NCI-H128 (cell line): ENCODE data around the gene PUS10.

Source experiments
- DNase-seq: peaks from one replicate; lab custom pipeline; 2025; ENCODE audit not compliant: unreplicated experiment; lab: John Stamatoyannopoulos, UW

Gene PUS10

DNA sequence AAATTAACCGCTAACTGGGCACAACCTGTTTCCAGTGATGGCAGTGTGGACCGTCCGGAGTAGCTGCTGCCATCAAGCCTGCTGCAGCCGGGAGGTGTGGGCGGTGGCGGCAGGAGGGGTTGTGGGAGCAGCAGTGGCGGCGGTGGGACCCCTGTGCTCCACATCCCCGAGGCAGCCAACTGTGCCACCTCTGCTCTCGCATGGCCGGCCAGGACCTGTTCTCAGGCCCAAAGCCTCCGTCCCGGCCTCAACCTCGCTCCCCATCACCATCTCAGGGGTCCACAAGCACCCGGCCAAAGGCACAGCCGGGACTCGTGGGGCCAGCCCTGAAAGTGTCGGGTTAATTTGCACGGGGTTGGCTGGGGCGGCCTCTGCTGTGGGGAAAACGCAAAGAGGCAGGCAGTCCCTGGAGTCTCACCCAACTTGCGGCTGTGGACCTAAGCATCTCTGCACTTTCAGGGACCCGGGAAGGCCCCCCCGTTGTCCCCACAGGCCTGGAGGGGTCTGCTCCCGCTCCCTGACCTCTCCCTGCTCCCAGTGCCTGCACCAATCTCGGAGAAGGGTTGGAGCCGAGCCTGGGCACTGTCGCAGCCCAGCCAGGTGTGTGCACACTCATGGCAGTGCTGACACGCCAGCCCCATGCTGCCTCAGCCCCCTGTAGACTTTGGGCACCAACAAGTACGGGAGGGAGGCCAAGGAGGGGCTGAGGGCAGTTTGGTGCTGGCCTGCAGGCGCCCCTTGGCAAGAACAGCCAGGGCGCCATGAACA lies 45.0 kb downstream of the PUS10 start:
- no peak for DNase-seq

DNA sequence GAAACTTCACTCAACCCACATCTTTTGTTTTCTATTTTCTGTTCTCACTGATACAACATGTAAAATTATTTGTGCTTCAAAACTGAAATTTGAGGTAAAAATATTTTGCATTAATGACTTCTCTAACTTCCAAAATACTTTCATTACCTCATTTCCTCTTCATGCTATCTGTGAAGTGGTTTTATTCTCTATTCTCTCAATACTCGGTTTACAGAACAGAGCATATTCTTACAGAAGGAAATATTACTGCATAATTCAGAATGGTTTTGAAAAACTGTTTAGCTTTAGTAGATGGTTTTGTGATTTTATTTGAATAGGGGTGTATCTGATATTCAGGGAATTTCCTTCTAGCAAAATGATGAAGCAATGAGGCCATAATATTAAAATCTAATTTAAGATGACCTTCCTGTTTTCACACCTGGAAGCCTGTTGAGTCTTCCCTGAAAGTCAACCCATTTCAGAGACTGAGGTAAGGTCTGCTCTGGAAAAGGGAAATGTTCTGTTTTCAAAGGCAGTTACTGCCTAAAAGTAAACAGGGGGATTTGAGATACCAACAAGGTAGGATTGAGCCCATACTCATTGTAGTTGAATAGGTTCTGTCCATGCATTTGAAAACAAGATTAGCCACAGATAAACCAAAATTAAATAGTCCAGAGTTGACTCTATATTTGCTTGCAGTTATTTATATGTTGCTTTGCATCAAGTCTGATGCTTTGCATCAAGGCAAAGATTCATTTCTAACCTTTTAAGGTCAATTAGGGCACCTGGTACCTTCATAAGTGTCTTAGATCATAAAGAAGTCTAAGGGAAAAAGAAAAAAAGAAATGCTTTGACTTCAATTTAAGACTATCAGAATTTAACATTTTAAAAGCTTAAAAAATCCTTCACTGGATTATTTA lies 51.3 kb downstream of the PUS10 start:
- no peak for DNase-seq

DNA sequence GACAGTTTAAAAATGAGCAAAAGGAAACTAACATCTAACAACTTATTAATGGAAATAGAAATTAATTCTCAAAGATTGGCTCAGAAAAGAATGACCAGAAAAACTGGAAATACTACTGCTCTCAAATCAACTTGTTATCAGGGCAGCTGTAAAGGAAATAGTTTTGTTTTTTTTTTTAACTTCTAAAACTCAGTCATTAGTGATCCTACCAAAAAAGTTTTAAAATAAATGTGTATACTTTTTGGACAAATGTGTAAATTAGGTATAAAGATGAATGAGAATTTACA lies 52.6 kb downstream of the PUS10 start:
- DNase-seq = no peak

DNA sequence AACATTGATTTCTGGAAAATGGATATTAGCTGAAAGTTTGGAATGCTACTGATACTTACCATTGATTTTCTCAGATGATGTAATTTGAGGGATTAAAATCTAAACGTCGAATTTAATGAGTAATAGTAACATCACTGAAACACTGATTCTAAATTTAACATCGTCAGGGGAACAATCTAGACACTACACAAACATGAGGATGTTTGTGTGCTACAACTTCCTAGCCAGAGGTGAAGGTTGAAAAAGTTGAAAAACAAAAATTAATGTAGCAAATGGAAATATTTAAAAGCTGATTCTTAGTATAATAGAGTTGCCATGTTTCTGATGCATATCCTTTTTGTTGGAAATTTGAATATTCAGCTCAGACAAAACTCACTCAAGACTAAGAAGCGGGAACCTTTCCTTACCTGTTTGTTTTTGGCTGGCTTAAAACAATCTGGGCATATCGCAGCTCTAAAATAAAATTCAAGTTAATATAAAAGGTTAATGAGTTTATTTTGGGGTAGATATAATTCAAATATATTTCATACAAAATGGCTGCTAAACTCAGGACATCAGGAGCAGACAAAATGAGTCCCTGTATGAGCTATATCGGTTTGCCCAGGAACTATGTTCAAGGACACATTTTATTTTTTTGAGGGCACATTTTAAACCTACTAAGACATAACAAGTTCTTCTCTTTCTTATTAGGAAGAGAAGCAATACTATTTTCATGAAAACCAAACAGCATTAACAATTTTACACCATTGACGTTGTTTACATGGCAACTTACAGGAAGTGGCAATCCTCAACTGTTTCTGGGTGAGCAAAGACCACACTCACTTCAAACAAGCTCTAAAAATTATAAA lies 53.2 kb downstream of the PUS10 start:
- DNase-seq = no peak

DNA sequence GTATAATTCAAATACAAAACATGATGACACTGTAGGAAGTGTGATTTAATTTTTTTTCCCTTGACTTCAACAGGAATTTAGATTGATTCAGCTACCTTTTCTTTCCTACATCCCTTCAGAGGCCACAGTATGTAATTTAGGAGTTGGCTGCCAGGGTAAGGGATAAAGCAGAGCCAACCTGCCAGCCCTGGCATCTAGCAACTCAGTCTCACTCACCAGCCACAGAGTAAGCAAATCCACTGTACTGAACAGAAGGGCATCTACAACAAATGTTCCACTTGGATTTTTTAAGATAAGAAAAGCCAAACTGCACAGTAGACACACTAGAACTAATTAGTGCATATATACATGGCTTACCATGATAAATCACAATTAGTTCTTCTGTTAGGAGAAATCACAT lies 54.9 kb downstream of the PUS10 start:
- DNase-seq = no peak

DNA sequence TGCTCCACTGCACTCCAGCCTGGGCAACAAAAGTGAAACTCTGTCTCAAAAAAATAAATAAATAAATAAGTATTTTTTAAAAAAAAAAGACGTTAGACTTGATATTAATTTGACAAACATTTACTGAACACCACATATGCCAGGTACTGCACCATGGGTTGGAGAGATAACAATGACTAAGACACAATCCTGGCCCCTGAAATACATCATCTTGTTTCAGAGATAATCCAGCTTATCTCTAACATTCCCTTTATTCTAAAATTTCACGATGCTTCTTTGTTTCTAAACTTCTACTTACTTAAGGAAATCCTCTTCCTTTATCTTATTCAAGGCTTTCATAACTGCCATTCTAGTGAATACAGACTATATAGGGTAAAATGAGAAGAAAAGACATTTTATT lies 55.5 kb downstream of the PUS10 start:
- DNase-seq = no peak

DNA sequence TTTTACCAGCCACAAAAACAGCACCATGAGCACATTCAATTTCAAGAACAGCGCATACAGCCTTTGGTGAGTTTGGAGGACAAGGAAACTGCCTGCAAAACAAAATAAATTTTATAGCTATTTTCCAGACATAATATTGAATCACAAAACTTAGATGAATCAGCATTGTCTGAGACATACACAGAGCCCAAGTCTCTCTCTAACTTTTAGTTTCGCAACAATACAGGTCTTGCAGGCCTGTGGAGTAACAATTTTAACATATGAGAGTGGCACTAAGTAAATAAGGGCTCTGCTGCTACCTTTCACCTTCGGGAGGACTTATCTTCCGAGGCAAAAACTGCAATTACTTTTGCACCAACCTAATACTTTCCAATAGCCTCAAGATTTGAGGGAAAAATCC lies 56.6 kb downstream of the PUS10 start:
- no peak for DNase-seq

DNA sequence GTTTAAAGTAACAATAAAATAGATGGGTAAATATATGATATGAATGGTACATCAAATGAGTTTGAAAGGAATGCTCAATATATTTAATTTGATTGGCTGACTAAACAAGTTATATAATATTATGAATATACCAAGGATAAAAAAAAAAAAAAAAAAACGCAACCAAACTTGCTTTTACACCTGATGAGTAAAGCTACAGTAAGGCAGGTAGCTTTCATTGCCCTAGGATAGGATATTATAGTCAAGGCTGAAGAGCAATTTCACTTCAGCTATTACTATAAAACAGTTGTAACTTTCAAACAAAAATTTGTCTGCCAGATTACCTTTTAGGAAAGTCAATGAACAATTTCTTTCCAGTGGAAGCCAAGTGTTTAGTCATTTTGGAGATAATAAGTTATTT lies 57.3 kb downstream of the PUS10 start:
- no peak for DNase-seq

DNA sequence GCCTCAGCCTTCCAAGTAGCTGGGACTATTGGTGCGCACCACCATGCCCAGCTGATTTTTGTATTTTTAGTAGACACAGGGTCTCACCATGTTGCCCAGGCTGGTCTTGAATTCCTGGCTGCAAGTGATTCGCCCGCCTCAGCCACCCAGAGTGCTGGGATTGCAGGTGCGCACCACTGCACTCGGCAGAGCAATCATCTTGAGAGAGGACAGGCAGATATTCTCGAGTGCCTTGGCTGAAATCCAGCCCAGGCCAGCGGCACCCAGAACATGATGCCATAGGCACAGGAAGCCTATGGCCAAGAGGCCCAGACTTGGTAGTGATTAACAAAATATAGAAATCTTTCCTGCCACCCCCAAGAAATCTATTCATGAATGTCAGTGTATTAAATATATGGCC lies 58.6 kb downstream of the PUS10 start:
- DNase-seq = no peak

DNA sequence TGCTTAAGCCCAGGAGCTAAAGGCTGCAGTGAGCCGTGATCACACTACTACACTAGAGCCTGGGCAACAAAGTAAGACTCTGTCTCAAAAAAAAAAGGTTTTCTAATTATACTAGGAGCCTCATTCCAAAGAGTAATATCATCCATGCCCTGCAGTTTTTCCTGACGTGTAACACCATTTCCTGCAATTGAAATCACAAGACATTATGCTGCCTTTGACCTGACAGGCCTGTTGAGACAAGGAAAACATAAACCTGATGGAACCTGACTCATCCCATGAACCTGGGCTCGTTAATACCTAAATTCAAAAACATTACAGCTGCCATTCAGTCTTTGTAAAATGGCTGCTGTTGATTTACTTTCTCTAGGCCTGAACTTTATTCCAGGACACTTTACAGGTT lies 59.3 kb downstream of the PUS10 start:
- DNase-seq = no peak

DNA sequence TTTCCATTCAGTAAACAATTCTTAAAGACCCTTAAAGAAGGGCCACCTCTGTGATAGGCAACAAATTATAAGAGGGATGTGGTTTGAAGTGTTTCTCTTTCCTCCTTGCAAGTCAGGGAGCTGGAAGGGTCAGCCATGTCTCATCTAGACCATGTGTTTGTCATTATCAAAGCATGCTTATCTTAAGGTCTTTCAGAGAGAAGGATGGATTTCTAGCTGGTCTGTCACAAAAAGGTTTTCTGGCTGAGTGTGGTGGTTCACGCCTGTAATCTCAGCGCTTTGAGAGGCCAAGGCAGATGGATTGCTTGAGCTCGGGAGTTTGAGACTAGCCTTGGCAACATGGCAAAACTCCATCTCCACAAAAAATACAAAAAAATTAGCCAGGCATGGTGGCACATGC lies 59.7 kb downstream of the PUS10 start:
- DNase-seq = no peak

DNA sequence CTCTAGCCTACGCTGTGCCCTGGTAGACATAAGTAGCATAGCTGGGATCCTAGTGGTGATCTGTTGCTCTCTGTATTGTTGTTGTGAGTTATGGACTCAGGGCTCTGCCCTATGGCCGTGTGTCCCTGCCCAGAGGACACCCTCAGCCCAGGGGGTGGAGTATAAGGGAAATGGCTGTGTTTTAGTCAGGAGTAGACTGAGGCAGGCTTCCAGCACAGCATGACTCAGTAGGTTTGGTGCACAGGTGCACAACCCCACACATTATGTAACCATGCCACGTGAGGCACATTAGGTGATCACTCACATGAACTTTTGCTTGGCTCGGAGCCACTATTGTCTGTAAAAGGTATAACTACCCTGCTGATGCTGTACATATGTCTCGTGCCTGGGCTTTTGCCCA lies 60.4 kb downstream of the PUS10 start:
- DNase-seq = no peak

DNA sequence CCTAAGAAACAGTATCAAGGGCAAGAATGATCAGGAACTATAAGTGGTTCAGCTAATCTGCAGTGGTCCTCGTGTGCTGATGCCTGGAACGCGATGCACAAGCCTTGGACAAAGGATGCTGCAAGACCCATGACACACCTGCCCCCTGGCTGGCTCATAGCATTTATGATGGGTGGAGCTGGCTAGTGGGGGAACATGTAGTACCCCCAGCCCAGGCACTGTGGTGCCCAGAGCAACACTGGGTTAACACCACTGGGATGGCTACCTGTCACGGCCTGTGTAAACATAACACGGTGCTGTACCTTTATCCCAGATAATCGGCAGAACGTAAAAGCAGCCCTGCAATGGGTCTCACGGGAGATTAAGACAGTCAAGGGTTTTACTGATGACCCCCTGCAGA lies 60.8 kb downstream of the PUS10 start:
- DNase-seq = no peak

DNA sequence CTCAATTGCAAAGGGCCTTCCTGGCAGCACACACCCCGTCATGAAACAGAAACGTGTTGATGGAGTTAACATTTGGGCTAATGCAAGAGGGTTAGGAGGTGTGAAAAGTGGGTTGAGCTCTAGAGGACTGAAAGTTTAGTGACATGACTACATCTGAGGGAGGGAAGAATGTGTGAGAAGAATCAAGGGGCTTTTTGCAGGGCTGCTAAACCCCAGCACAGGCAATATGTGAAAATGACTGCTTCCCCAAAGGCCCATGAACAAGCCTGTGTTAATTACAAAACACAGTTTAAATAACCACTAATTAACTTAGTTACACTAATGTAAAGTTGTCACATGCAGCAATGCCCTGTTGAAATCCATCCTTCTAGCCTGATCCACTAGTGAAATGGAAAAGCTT lies 63.9 kb downstream of the PUS10 start:
- no peak for DNase-seq

DNA sequence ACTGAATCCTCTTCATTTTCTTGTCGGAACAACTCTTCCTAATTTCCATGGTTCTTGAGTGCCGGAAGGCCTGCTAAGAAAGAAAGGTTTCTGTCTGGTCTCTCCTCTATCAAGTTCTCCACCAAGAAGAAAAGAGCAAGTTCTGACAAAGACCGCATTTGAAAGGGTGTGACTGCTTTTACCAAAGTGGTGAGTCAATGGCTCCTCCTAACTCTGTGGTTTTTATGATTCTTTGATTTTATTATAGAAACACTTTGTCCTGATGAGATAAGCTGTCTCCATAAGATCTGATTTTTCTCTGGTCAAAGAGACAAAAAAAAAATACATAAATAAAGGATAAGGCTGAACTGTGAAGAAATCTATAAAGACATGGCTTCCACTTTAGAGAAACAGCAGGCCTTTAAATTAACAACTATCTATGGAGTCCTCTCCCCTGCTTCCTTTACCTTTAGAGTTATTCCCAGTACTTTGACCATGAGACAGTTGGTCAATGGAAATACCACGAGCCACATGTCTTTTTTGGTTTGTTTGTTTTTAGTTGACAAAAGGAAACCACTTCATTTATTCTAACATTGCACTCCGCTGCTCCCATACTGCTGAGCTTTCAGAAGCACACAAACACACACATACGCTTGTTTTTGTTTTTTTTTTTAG lies 69.0 kb downstream of the PUS10 start:
- no peak for DNase-seq

DNA sequence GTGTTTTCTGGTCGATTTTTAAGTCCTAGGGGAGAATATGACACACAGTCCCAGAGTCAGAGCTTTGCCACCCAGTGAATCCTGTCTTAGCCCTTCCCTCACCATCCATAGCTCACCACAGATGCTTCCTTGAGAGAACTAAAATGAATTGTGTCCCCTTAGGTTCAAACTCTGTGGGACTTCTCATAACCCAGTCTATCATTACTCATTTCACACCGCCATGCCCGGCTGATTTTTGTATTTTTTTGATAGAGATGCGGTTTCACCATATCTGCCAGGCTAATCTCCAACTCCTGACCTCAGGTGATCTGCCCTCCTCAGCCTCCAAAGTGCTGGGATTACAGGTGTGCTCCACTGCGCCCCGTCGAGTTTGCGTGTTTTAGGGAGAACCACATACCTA lies 69.9 kb downstream of the PUS10 start:
- no peak for DNase-seq

DNA sequence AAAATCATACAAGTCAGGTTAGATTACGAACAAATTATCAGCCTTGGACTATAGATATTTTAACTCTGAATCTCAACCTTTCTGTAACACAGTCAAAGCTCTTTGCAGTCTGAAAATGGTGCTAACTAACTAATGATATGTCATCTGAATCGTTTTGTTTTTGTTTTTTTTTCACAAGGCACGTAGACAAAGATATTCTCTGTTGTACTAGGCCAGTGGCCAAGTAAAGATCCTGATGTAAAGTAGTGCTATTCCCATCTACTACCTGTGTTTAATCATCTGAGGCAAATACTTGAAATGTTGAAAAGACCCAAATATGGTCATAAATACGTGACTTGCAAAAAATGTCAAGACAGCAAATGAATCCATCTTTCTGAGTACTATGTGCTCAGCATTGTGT lies 71.0 kb downstream of the PUS10 start:
- DNase-seq = no peak

DNA sequence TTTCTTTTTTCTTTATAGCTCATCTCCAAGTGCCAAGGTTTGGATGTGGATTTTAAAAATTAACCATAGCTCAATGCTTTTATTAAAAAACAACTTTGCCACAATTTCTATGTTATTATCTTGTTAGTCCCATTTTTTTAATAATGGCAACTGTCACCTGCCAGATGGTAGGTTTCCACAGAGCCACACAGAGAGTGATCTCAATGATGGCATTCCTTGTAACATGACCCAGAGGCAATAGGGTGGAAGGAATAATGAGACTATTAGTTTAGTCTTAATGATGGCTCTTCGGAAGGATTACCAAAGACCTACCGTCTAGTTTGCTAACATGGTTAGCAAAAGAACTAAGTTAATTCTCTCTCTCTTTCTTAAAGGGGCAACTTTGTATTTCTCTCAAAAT lies 72.7 kb downstream of the PUS10 start:
- no peak for DNase-seq

DNA sequence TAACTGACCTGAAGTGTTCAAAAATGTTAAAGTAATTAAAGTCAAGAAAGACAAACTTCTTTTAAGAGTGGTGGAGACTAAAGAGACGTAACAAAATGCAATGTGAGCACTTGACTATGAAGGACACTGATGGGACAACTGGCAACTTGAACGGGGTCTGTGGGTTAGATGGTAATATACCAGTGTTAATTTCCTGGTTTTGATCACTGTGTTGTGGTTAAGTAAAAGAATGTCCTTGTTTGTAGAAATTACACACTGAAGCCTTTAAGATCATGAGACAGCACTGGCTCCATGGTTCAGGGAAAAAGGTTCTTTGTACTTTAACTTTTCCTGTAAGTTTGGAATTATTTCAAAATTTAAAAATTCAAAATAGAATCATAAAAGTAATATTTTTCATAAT lies 78.4 kb downstream of the PUS10 start:
- DNase-seq = no peak

DNA sequence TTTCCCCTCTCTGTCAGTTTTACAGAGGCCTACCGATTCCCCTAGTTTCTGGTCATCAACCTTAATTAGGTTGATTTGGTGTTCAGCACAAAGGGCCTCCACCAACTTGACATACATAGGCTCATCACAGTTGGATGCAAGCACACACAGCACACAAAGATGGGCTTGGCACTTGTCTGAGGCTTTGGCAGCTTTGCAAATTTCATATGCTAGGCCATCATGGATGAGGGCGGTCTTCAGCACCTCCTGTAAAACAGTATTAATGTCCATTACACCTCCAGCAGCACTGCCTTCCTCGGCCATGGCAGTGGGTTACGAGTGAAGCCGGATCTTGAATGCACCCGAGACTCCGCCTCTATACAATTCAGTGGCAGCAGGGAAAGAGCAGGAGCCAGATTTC lies 79.8 kb downstream of the PUS10 start:
- DNase-seq = no peak

DNA sequence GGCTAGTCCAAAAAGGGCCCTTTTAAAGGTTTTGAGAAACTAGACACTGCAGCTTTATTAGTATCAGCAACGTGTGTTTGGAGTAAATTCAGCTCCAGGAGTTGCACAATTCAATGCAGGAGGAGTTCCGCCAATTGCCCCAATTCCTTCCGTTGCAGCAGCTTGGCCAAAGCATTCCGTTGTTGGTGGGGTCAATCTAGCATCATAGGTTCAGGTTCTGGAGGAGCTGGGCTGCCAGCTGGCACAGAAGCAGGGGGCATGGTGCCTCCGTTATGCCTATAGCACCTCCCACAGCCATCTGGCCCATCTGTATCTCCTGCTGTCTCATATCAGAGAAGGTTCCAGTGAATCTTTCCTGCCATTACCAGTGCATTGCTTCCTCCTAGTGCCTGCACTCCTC lies 81.3 kb downstream of the PUS10 start:
- no peak for DNase-seq
